Natural killer cell (primary cell): ENCODE results near the gene ZDHHC20. TPM values are rescaled to one million over a fixed set of nuclear protein-coding genes. Genes with fewer than 3 reads are reported as not detected.

Experiments used
- ATAC-seq, 3 donors: fragments of 150-1000 bp in 2 of 3; fragments of 200-7000 bp in 1 of 3; cut with Tn5 transposase; 1 replicate in 1 of 3; 2 replicates in 2 of 3; pipeline ENCODE4 v1.10.0; 2021; ENCODE audit warnings: mild to moderate bottlenecking in 2 of 3, moderate library complexity in 2 of 3
- DNase-seq, 2 donors: peaks; one replicate each; pipeline versions ENCODE4 v3.0.0 to v3.0.0-alpha.2; 2013 to 2021; ENCODE audit warnings: mixed read lengths in 1 of 2
- H3K27ac ChIP-seq: one replicate; pipeline ENCODE4 v1.5.1; 2013; ENCODE audit warnings: mild to moderate bottlenecking, low read length
- H3K27me3 ChIP-seq: one replicate; pipeline ENCODE4 v1.6.1; 2013; ENCODE audit warnings: low read length; ENCODE audit not compliant: control insufficient read depth, insufficient read depth
- H3K36me3 ChIP-seq: one replicate; pipeline ENCODE4 v1.6.1; 2013; ENCODE audit warnings: low read length; ENCODE audit not compliant: control insufficient read depth, insufficient read depth
- H3K4me1 ChIP-seq: one replicate; pipeline ENCODE4 v1.6.1; 2013; ENCODE audit warnings: low read length; ENCODE audit not compliant: control insufficient read depth, insufficient read depth
- H3K4me3 ChIP-seq: one replicate; pipeline ENCODE4 v1.5.1; 2013; ENCODE audit warnings: low read length
- H3K9me3 ChIP-seq: one replicate; pipeline ENCODE4 v1.6.1; 2013; ENCODE audit warnings: low read length; ENCODE audit not compliant: control insufficient read depth, insufficient read depth
- H3K27ac Mint-ChIP-seq, 2 donors: one replicate each; pipeline ENCODE4 v1.8.0; 2022; ENCODE audit warnings: mild to moderate bottlenecking in 2 of 2, mixed read lengths in 2 of 2, moderate library complexity in 1 of 2
- H3K27me3 Mint-ChIP-seq, 2 donors: one replicate each; pipeline ENCODE4 v1.8.0; 2022; ENCODE audit warnings: low read depth in 2 of 2, mixed read lengths in 2 of 2
- H3K36me3 Mint-ChIP-seq: one replicate; pipeline ENCODE4 v1.8.0; 2022; ENCODE audit warnings: mixed read lengths
- H3K4me1 Mint-ChIP-seq, 2 donors: one replicate each; pipeline ENCODE4 v1.8.0; 2022; ENCODE audit warnings: mixed read lengths in 2 of 2
- H3K4me3 Mint-ChIP-seq: one replicate; pipeline ENCODE4 v1.8.0; 2022; ENCODE audit warnings: mild to moderate bottlenecking, moderate library complexity, mixed read lengths
- H3K9me3 Mint-ChIP-seq, 2 donors: one replicate each; pipeline ENCODE4 v1.8.0; 2022; ENCODE audit warnings: mixed read lengths in 2 of 2
- WGBS: methylation state at CpG from one replicate; pipeline ENCODE4 v1.1.7; 2013; ENCODE audit warnings: missing lambda C conversion rate; ENCODE audit not compliant: insufficient coverage; 5-methylcytosine and 5-hydroxymethylcytosine counted together
- intact Hi-C: fragments of 100-400 bp; cut with micrococcal nuclease; formaldehyde crosslinking; loops from one replicate; pipeline ENCODE4 v1.14.2; 2022
- total RNA-seq, 4 donors: library from RNA; stranded (reverse); fragments of 120-200 nt in 1 of 4; gene quantifications; one replicate each; pipeline versions ENCODE4 v1.2.3 to v1.2.4, GENCODE V29; 2013 to 2022
- TF ChIP-seq, protein P1 (sequence below): fragments of 200-600 bp; IDR thresholded peaks from one replicate; pipeline ENCODE4 v1.8.0; 2022; ENCODE audit warnings: antibody characterized with exemption

ZDHHC20 gene
- total RNA-seq, 3 donors from 2014 or later (not counting 1 experiment from before 2014, with no cell fraction given), result 85.1 to 116 (median 93.4) TPM

DNA sequence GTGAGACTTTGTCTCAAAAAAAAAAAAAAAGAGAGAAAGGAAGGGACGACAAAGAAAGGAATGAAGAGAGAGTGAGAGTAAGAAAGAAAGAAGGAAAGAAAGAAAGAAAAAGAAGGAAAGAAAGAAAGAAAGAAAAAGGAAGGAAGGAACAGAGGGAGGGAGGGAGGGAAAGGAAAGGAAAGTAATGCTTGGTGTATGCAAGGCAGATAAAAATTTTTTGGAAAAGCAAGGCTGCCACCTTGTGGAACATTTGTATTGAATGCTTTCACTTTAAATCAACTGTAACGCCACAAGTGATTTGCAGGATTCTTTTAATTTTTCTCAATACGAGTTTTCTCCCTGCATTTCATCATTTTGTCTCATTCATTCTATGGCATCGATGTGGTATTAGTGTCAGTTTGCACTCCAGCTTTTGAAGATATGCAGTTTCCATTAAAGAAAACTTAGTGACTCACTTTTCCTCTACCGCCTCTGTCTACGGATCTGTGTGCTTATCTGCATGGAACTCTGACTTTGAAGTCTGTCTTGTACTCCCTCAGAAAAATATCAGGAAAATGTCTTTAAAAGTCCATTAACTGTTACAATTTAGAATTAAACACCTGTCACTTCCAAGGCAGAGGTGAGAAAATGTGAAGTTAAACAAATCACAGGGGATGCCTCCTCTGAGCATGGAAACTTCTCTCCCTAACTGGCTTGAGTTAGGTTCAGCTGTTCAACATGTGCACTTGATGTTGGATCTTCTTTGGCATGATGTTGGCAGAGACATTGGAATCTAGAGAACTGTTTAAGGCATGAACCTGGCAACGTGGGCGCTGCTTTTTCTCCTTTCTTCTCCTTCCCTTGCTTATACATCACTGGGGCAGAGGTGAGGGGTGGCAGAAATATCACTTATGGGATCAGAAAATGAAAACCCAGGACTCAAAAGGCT, 20.0 kb upstream of the ZDHHC20 start:
- intact Hi-C loops, result loop anchor here (1.0 to 5.0 kb wide), 4 partner anchors 123 to 536 kb away; partner anchors contain the start of gene MICU2
- no peak overlapping the region for H3K4me3 Mint-ChIP-seq
- H3K4me1 Mint-ChIP-seq, result peaks cover 8 to 17% of the 10 kb centered on the region in 2 donors
- H3K27me3 ChIP-seq, result no peaks in the 10 kb centered on the region
- H3K4me1 ChIP-seq, result peaks cover 6% of the 10 kb centered on the region
- H3K27ac Mint-ChIP-seq, result peak overlapping the region in 1 of 2 donors; percentile 56
- H3K9me3 ChIP-seq, result no peaks in the 10 kb centered on the region
- TF ChIP-seq, protein P1, sequence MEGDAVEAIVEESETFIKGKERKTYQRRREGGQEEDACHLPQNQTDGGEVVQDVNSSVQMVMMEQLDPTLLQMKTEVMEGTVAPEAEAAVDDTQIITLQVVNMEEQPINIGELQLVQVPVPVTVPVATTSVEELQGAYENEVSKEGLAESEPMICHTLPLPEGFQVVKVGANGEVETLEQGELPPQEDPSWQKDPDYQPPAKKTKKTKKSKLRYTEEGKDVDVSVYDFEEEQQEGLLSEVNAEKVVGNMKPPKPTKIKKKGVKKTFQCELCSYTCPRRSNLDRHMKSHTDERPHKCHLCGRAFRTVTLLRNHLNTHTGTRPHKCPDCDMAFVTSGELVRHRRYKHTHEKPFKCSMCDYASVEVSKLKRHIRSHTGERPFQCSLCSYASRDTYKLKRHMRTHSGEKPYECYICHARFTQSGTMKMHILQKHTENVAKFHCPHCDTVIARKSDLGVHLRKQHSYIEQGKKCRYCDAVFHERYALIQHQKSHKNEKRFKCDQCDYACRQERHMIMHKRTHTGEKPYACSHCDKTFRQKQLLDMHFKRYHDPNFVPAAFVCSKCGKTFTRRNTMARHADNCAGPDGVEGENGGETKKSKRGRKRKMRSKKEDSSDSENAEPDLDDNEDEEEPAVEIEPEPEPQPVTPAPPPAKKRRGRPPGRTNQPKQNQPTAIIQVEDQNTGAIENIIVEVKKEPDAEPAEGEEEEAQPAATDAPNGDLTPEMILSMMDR, result peak; percentile 84
- no peak overlapping the region for H3K27ac ChIP-seq
- no peak overlapping the region for H3K4me3 ChIP-seq
- no peaks in the 10 kb centered on the region for H3K36me3 ChIP-seq
- 61% methylated on average over 6 of the region's 8 CpGs for WGBS
- DNase-seq (peak in 1 of 2 donors; percentile 86), ATAC-seq (peak; percentile 65 to 66 (median 65))
- no peaks in the 10 kb centered on the region for H3K9me3 Mint-ChIP-seq
- peaks cover 0 to 3% of the 10 kb centered on the region in 2 donors for H3K27me3 Mint-ChIP-seq
- no peaks in the 10 kb centered on the region for H3K36me3 Mint-ChIP-seq

DNA sequence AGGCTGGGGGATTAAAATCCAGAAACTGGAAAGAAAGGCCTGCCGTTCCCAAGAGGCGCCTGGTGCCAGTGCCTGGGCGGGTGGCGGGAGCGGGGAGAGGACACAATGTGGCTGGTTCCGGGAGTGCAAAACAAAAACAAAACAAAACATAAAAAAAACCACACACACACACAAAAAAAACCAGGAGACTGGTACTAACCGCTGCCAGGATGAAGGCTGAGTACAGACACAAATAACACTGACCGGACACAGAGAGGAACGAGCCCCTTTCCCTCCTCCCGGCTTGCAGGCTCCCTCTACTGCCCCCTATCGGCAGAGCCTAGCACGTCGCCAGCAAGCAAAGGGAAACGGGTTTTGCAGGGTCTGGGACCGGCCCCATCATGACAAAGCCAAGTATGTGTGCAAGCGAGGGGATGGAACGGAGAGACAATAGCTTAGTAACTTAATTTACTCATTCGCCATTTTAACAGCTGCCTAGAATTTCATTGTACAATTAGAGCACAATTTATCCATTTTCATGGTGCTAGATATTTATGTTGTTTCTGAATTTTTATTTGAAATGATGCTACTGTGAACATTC, 17.9 kb upstream of the ZDHHC20 start:
- 14% methylated on average over 12 of the region's 18 CpGs for WGBS
- peak; percentile 77 to 90 for DNase-seq
- Mint-ChIP-seq H3K27me3 (peaks cover 0 to 3% of the 10 kb centered on the region in 2 donors), H3K9me3 (no peaks in the 10 kb centered on the region), H3K27ac (peak overlapping the region; percentile 55 to 87), H3K4me3 (peak overlapping the region; percentile 86), H3K4me1 (peaks cover 8 to 17% of the 10 kb centered on the region in 2 donors), H3K36me3 (no peaks in the 10 kb centered on the region)
- TF ChIP-seq, protein P1, result peak; percentile 99
- peak overlapping the region; percentile 34 for H3K4me3 ChIP-seq
- no peaks in the 10 kb centered on the region for H3K9me3 ChIP-seq
- H3K4me1 ChIP-seq, result peaks cover 6% of the 10 kb centered on the region
- no peak overlapping the region for H3K27ac ChIP-seq
- H3K36me3 ChIP-seq, result no peaks in the 10 kb centered on the region
- intact Hi-C loops, result loop anchor here (5.0 kb wide), 1 partner anchor 125 kb away; the partner anchor contains the start of gene MICU2
- peak; percentile 91 to 96 (median 94) for ATAC-seq
- no peaks in the 10 kb centered on the region for H3K27me3 ChIP-seq

DNA sequence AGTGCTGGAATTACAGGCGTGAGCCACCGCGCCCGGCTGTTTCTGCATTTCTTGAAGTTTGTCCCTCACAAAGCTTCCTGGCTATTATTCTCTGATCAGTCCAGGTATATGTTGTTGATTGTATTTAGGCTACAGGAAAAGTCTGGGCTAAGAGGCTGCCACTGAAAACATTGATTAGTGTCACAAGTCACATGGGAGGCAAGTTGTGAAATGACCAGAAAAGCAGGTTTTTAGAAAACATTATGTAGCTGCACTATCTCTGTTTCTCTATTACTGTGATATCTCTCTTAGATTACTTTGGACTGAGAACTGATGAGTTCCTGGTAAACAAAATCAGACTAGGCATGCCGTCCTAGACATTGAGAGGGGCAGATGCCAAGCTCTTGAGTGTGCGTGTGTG, 16.0 kb upstream of the ZDHHC20 start:
- ATAC-seq (no peak), DNase-seq (no peak)
- no peak overlapping the region for H3K27ac Mint-ChIP-seq
- intact Hi-C loops, result loop anchor here (5.0 kb wide), 1 partner anchor 127 kb away; the partner anchor contains the start of gene MICU2
- no peak overlapping the region for H3K4me3 Mint-ChIP-seq
- peaks cover 0 to 3% of the 10 kb centered on the region in 2 donors for H3K27me3 Mint-ChIP-seq
- WGBS, result 79% methylated on average over 6 of the region's 6 CpGs
- H3K27ac ChIP-seq, result no peak overlapping the region
- H3K4me3 ChIP-seq, result no peak overlapping the region
- peaks cover 6% of the 10 kb centered on the region for H3K4me1 ChIP-seq
- TF ChIP-seq, protein P1, result no peak
- peaks cover 8 to 17% of the 10 kb centered on the region in 2 donors for H3K4me1 Mint-ChIP-seq
- H3K36me3 Mint-ChIP-seq, result no peaks in the 10 kb centered on the region
- H3K9me3 Mint-ChIP-seq, result peaks cover 2 to 4% of the 10 kb centered on the region in 2 donors
- H3K27me3 ChIP-seq, result no peaks in the 10 kb centered on the region
- H3K9me3 ChIP-seq, result no peaks in the 10 kb centered on the region
- no peaks in the 10 kb centered on the region for H3K36me3 ChIP-seq
